Vagina (tissue), 2 donors: ENCODE measurements around the gene CFI.

Source experiments
- POLR2A ChIP-seq, 2 donors: fragments of 450-650 bp; IDR thresholded peaks; one replicate each; pipeline ENCODE4 v1.6.1; 2017; ENCODE audit warnings: antibody characterized with exemption in 2 of 2, mild to moderate bottlenecking in 2 of 2, moderate library complexity in 2 of 2
- TF ChIP-seq, protein P1 (sequence below), 3 experiments: fragments of 450-650 bp in 2 of 3; fragments of 200-600 bp in 1 of 3; sonication (generic) in 1 of 3; IDR thresholded peaks; one replicate each; pipeline ENCODE4 v1.5.1; 2017 to 2019; ENCODE audit warnings: antibody characterized with exemption in 3 of 3, mild to moderate bottlenecking in 2 of 3, moderate library complexity in 2 of 3

DNA sequence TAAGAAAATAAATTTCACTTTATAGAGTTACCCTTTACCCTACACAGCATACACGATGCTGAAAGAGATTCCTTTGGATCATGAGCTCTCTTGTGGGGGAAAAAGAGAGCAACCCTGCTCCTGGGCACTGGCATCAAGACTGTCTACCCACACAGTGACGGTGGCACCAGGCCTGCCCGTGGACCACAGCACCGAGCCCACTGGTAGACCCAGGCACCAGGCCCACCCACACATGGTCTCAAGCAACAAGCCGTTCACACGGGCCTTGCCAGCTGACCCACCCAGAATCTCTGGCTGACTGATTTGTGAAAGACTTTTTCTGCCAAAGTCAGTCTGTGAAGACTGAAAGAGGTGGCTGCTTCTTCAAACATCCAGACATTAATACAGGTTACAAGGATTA is 6.7 kb downstream of the CFI start:
- TF ChIP-seq POLR2A (IDR thresholded peaks at IDR 0.05): no peak
- TF ChIP-seq, protein P1, sequence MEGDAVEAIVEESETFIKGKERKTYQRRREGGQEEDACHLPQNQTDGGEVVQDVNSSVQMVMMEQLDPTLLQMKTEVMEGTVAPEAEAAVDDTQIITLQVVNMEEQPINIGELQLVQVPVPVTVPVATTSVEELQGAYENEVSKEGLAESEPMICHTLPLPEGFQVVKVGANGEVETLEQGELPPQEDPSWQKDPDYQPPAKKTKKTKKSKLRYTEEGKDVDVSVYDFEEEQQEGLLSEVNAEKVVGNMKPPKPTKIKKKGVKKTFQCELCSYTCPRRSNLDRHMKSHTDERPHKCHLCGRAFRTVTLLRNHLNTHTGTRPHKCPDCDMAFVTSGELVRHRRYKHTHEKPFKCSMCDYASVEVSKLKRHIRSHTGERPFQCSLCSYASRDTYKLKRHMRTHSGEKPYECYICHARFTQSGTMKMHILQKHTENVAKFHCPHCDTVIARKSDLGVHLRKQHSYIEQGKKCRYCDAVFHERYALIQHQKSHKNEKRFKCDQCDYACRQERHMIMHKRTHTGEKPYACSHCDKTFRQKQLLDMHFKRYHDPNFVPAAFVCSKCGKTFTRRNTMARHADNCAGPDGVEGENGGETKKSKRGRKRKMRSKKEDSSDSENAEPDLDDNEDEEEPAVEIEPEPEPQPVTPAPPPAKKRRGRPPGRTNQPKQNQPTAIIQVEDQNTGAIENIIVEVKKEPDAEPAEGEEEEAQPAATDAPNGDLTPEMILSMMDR (IDR thresholded peaks at IDR 0.05): no peak
